ENCODE measurements around the gene ARHGAP15. TPM values are rescaled to one million over a fixed set of nuclear protein-coding genes. Genes with fewer than 3 reads are reported as not detected.
A peak's percentile ranks its signal among the peaks of the same experiment; 100 is the strongest.

Gene ARHGAP15
- total and polyA plus RNA-seq, 3 experiments from 2014 or later = 41.3 to 328 (median 41.4) TPM

DNA sequence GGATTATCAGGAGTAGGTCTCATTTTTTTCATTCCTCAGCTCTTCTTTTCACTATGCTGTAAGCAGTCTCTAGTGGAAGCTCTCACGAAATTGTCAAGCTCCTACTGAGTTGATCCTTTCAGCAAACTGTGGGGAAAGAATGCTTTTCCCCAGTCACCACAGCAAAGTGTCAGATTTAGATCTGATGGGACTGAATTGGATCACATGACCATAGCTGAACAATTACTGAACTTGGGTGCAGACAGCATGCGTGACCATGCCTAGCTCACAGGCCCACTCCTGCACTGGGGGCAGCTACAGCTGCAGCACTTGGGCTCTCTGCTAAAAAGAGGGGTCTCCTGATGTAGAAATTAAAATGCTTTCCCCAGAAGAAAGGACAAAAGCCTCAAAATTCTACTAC lies 3.1 kb downstream of the ARHGAP15 start:
- ChIA-PET POLR2A (interaction anchor here (0.7 kb wide), 1 partner anchor 10 kb away, joined by 5 read pairs; no protein-coding TSS in a partner anchor), CTCF (interaction anchor here (0.6 to 5.7 kb wide), 9 partner anchors 10 to 129 kb away, joined by 3 to 35 read pairs (median 4); no protein-coding TSS in a partner anchor)
- H3K9me3 ChIP-seq (ENCODE audit: low read length) = no peaks in the 10 kb centered on the region
- DNase-seq = no peak
- H3K27ac ChIP-seq (ENCODE audit: low read depth, low read length) = no peak overlapping the region
- H3K4me3 ChIP-seq (ENCODE audit: low read length) = peak overlapping the region; percentile 39
- no peaks in the 10 kb centered on the region for H3K27me3 ChIP-seq (ENCODE audit: insufficient read depth, low read length, poor library complexity, severe bottlenecking)
- peak overlapping the region; percentile 8 to 97 (median 60) for H3K4me3 Mint-ChIP-seq
- H3K36me3 ChIP-seq (ENCODE audit: insufficient read depth, low read length) = no peaks in the 10 kb centered on the region
- peaks cover 61 to 81% (median 79%) of the 10 kb centered on the region in 3 donors for H3K4me1 Mint-ChIP-seq
- peaks cover 7 to 26% (median 12%) of the 10 kb centered on the region in 3 donors for H3K36me3 Mint-ChIP-seq
- peak overlapping the region; percentile 17 to 77 (median 54) for H3K27ac Mint-ChIP-seq
- no peaks in the 10 kb centered on the region for H3K27me3 Mint-ChIP-seq
- H3K4me1 ChIP-seq (ENCODE audit: insufficient read depth, low read length) = peaks cover 58% of the 10 kb centered on the region
- peaks cover 0 to 5% (median 0%) of the 10 kb centered on the region in 5 donors for H3K9me3 Mint-ChIP-seq

DNA sequence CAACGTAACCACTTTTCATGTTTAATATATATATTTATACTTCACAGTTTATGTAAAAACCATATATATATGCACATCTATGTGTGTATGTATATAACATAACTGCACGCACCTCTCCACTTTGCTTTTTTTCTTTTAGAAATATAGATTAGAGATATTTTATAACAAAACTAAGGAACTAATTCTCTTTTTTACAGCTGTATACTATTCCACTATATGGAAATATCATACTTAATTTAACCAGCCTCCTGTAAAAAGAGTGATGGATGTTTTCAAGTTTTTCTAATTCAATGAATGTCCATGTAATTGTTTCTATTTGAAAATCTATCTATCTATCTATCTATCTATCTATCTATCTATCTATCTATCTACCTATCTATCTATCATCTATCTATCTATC lies 4.6 kb downstream of the ARHGAP15 start:
- ChIA-PET CTCF (interaction anchor here (1.1 to 1.7 kb wide), 3 partner anchors 21 to 88 kb away, joined by 3 to 5 read pairs (median 4); no protein-coding TSS in a partner anchor), POLR2A (no interaction called here)
- Histone ChIP-seq H3K9me3 (ENCODE audit: low read length) (no peaks in the 10 kb centered on the region), H3K4me3 (ENCODE audit: low read length) (no peak overlapping the region), H3K27me3 (ENCODE audit: insufficient read depth, low read length, poor library complexity, severe bottlenecking) (no peaks in the 10 kb centered on the region), H3K27ac (ENCODE audit: low read depth, low read length) (no peak overlapping the region), H3K4me1 (ENCODE audit: insufficient read depth, low read length) (peaks cover 60% of the 10 kb centered on the region), H3K36me3 (ENCODE audit: insufficient read depth, low read length) (no peaks in the 10 kb centered on the region)
- Mint-ChIP-seq H3K4me1 (peaks cover 61 to 81% (median 81%) of the 10 kb centered on the region in 3 donors), H3K36me3 (peaks cover 7 to 26% (median 13%) of the 10 kb centered on the region in 3 donors), H3K27ac (peak overlapping the region in 2 of 8 donors; percentile 48 to 50), H3K27me3 (no peaks in the 10 kb centered on the region), H3K4me3 (peak overlapping the region in 5 of 7 donors; percentile 15 to 64 (median 26)), H3K9me3 (peaks cover 0 to 5% (median 0%) of the 10 kb centered on the region in 5 donors)
- no peak for DNase-seq

DNA sequence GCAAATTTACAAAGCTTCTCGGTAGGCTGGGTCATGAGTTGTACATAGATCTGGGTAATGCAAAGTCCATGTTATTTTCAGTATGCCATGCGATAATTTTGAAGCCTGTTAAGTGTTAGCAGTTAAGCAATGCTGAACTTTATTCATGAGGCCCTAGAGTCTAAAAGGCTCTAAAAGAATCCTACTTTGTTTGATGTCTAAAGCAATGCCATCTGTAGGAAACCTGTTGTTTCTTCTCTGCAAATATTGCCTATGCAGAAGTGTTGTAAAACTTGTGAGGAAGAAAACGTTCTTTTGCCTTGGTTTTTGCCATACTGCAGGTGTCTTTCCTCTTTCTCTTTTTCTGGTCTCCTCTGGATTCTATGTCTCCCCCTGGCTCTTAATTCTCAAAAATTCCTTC lies 9.1 kb downstream of the ARHGAP15 start:
- peak overlapping the region in 4 of 8 donors; percentile 13 to 43 (median 24) for H3K27ac Mint-ChIP-seq

DNA sequence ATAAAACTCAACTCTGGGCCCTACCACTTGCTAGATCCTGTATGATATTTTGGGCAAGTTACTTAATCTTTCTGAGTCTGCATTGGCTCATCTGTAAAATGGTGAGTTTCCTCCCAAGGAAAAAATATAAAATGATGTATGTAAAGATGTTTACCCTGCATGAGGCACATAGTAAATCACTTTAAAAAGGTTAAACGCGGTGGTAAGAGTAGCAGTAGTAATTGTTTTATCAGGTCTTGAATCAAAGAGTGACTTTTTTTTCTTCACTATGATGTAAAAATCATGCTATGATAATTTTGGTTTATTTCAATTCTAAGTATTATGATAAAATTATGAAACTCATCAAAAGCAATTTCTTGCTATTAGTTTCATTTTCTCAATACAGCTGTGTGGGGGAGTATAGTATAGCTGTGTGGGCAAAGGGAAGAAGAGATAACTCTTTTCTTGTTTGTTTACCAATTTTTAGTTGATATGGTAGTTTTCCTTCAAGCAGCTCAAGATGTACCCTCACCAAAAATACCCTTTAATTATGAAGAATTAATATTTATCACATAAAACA lies 10.7 kb downstream of the ARHGAP15 start:
- no peaks in the 10 kb centered on the region for H3K9me3 Mint-ChIP-seq
- H3K27ac Mint-ChIP-seq = peak overlapping the region in 7 of 8 donors; percentile 31 to 91 (median 69)
- no peak for DNase-seq
- Histone ChIP-seq H3K36me3 (ENCODE audit: insufficient read depth, low read length) (no peaks in the 10 kb centered on the region), H3K9me3 (ENCODE audit: low read length) (no peaks in the 10 kb centered on the region), H3K27ac (ENCODE audit: low read depth, low read length) (no peak overlapping the region), H3K4me1 (ENCODE audit: insufficient read depth, low read length) (peaks cover 79% of the 10 kb centered on the region), H3K4me3 (ENCODE audit: low read length) (peak overlapping the region; percentile 15), H3K27me3 (ENCODE audit: insufficient read depth, low read length, poor library complexity, severe bottlenecking) (no peaks in the 10 kb centered on the region)
- ChIA-PET CTCF (no interaction called here), POLR2A (no interaction called here)
- H3K4me3 Mint-ChIP-seq = peak overlapping the region; percentile 63 to 81 (median 75)
- H3K27me3 Mint-ChIP-seq = no peaks in the 10 kb centered on the region
- H3K4me1 Mint-ChIP-seq = peaks cover 89 to 100% (median 99%) of the 10 kb centered on the region in 3 donors
- peaks cover 3 to 30% (median 14%) of the 10 kb centered on the region in 3 donors for H3K36me3 Mint-ChIP-seq

More for the DNA sequence above, 9.1 kb downstream of the ARHGAP15 start:
- POLR2A ChIA-PET = no interaction called here
- Mint-ChIP-seq H3K4me1 (peaks cover 82 to 95% (median 94%) of the 10 kb centered on the region in 3 donors), H3K9me3 (peaks cover 0 to 5% (median 0%) of the 10 kb centered on the region in 5 donors), H3K27me3 (no peaks in the 10 kb centered on the region), H3K36me3 (peaks cover 7 to 25% (median 14%) of the 10 kb centered on the region in 3 donors), H3K4me3 (peak overlapping the region in 4 of 7 donors; percentile 21 to 39 (median 26))
- CTCF ChIA-PET = interaction anchor here (1.2 kb wide), 2 partner anchors 10 to 121 kb away, joined by 3 read pairs; no protein-coding TSS in a partner anchor
- Histone ChIP-seq H3K36me3 (ENCODE audit: insufficient read depth, low read length) (no peaks in the 10 kb centered on the region), H3K9me3 (ENCODE audit: low read length) (no peaks in the 10 kb centered on the region), H3K4me3 (ENCODE audit: low read length) (no peak overlapping the region), H3K4me1 (ENCODE audit: insufficient read depth, low read length) (peaks cover 82% of the 10 kb centered on the region), H3K27ac (ENCODE audit: low read depth, low read length) (no peak overlapping the region), H3K27me3 (ENCODE audit: insufficient read depth, low read length, poor library complexity, severe bottlenecking) (no peaks in the 10 kb centered on the region)
- no peak for DNase-seq

DNA sequence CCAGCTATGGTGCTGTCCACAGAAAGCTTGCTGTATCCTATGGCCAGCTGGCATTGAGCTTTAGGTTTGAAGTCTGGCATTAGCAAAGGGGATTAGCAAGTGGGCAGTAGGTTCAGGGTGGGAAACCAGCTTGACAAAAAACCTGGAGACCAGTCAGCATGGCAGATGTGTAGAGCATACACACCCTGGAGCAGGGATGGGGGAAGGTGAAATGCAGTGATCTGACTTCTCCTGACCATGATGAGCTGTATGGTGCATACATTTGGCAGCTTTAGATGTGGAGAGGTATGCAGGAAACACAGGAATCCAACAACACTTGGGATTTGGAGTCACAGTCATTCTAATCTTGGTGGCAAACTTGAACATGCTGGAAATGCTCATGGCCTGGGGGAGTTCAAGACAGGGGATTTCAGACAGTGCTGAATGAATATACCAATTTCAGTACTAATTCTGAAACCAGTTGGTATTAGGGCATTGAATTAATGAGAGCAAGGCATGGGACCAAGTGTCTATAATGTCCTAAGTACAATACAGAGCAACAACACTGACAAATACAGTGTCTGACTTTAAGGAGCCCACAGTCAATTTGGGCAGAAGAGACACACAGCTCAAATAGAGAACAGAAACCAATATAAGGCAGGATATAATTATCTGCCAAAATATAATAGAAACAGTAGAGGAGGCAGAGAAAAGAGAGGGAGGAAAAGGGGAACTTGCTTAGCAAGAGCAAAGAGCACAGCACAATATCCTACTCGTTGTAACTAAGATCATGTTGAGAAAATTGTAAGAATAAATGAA lies 11.8 kb downstream of the ARHGAP15 start:
- no peaks in the 10 kb centered on the region for H3K9me3 Mint-ChIP-seq
- DNase-seq = no peak
- ChIA-PET POLR2A (no interaction called here), CTCF (interaction anchor here (1.1 to 3.5 kb wide), 3 partner anchors 9 to 30 kb away, joined by 3 to 10 read pairs (median 7); no protein-coding TSS in a partner anchor)
- peaks cover 76% of the 10 kb centered on the region for H3K4me1 ChIP-seq (ENCODE audit: insufficient read depth, low read length)
- no peaks in the 10 kb centered on the region for H3K27me3 ChIP-seq (ENCODE audit: insufficient read depth, low read length, poor library complexity, severe bottlenecking)
- peaks cover 85 to 98% (median 96%) of the 10 kb centered on the region in 3 donors for H3K4me1 Mint-ChIP-seq
- H3K27ac Mint-ChIP-seq = peak overlapping the region in 6 of 8 donors; percentile 10 to 91 (median 40)
- peak overlapping the region; percentile 39 for H3K4me3 ChIP-seq (ENCODE audit: low read length)
- H3K36me3 Mint-ChIP-seq = peaks cover 0 to 32% (median 15%) of the 10 kb centered on the region in 3 donors
- H3K36me3 ChIP-seq (ENCODE audit: insufficient read depth, low read length) = no peaks in the 10 kb centered on the region
- H3K27me3 Mint-ChIP-seq = no peaks in the 10 kb centered on the region
- H3K27ac ChIP-seq (ENCODE audit: low read depth, low read length) = no peak overlapping the region
- peak overlapping the region; percentile 46 to 81 (median 73) for H3K4me3 Mint-ChIP-seq
- no peaks in the 10 kb centered on the region for H3K9me3 ChIP-seq (ENCODE audit: low read length)

DNA sequence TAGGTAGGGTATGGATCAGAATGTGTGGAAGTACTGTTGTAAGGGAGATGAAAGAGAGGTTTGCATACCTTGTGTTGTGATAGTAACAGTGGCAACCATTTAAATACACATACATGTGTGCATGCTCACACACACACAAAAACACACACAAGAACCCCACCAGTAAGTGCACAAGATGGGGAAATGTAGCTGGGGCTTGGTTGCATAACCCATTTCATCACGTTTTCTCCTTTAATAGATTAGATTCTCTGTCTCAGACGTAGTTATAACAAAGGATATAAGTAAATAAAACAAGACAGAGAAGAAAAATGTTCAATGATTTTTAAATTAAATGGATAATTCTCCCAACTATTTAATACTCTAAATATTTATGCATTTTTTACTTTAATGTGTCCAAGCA lies 13.4 kb downstream of the ARHGAP15 start:
- peaks cover 80% of the 10 kb centered on the region for H3K4me1 ChIP-seq (ENCODE audit: insufficient read depth, low read length)
- Mint-ChIP-seq H3K4me3 (no peak overlapping the region), H3K36me3 (peaks cover 0 to 31% (median 12%) of the 10 kb centered on the region in 3 donors), H3K4me1 (peaks cover 87 to 98% (median 96%) of the 10 kb centered on the region in 3 donors), H3K27ac (no peak overlapping the region), H3K9me3 (no peaks in the 10 kb centered on the region), H3K27me3 (no peaks in the 10 kb centered on the region)
- H3K9me3 ChIP-seq (ENCODE audit: low read length) = no peaks in the 10 kb centered on the region
- no peaks in the 10 kb centered on the region for H3K27me3 ChIP-seq (ENCODE audit: insufficient read depth, low read length, poor library complexity, severe bottlenecking)
- no peak overlapping the region for H3K27ac ChIP-seq (ENCODE audit: low read depth, low read length)
- POLR2A ChIA-PET = no interaction called here
- CTCF ChIA-PET = interaction anchor here (1.7 to 3.5 kb wide), 2 partner anchors 11 to 19 kb away, joined by 7 to 10 read pairs; no protein-coding TSS in a partner anchor
- H3K4me3 ChIP-seq (ENCODE audit: low read length) = no peak overlapping the region
- H3K36me3 ChIP-seq (ENCODE audit: insufficient read depth, low read length) = no peaks in the 10 kb centered on the region
- DNase-seq = no peak

DNA sequence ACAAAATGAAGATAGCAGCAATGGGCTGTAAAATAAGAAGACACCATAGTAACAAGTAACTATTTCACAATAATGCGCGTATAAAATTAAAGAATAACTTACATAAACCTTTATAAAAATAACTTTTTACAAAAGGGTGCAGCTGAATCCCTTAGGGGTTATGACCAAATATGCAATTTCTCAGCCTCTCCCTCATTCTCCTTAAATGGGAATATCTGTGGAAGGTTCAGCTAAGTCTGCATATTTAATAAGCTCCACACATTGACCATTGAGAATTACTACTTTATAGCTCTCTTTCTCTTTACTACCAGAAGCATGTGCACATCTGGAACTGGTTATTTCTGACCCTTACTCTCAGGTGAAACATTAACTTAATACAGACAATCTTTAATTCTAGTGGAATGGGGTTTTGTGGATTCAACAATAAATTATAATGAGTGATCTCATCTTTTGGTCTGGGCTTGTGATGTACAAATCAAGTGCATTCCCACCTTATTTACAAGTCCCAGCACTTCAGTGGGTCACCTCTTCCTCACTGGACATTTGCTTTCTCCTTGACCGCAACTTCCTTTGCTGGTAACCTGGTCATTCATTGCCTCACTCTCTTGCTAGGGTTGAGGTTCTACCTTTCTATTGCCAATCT lies 15.7 kb downstream of the ARHGAP15 start:
- no peaks in the 10 kb centered on the region for H3K27me3 Mint-ChIP-seq
- H3K36me3 ChIP-seq (ENCODE audit: insufficient read depth, low read length) = no peaks in the 10 kb centered on the region
- no peak for DNase-seq
- H3K9me3 Mint-ChIP-seq = no peaks in the 10 kb centered on the region
- H3K4me1 Mint-ChIP-seq = peaks cover 87 to 98% (median 94%) of the 10 kb centered on the region in 3 donors
- no peak overlapping the region for H3K4me3 ChIP-seq (ENCODE audit: low read length)
- H3K27ac Mint-ChIP-seq = peak overlapping the region in 7 of 8 donors; percentile 13 to 84 (median 69)
- H3K4me3 Mint-ChIP-seq = peak overlapping the region in 3 of 7 donors; percentile 5 to 34 (median 7)
- peaks cover 0 to 28% (median 11%) of the 10 kb centered on the region in 3 donors for H3K36me3 Mint-ChIP-seq
- ChIA-PET CTCF (interaction anchor here (1.0 to 1.9 kb wide), 3 partner anchors 13 to 139 kb away, joined by 4 to 10 read pairs (median 4); no protein-coding TSS in a partner anchor), POLR2A (no interaction called here)
- no peak overlapping the region for H3K27ac ChIP-seq (ENCODE audit: low read depth, low read length)
- no peaks in the 10 kb centered on the region for H3K9me3 ChIP-seq (ENCODE audit: low read length)
- H3K27me3 ChIP-seq (ENCODE audit: insufficient read depth, low read length, poor library complexity, severe bottlenecking) = no peaks in the 10 kb centered on the region
- H3K4me1 ChIP-seq (ENCODE audit: insufficient read depth, low read length) = peaks cover 83% of the 10 kb centered on the region

All from CD8-positive, alpha-beta memory T cell (primary cell).